ENCODE measurements around the gene LIME1.

DNA sequence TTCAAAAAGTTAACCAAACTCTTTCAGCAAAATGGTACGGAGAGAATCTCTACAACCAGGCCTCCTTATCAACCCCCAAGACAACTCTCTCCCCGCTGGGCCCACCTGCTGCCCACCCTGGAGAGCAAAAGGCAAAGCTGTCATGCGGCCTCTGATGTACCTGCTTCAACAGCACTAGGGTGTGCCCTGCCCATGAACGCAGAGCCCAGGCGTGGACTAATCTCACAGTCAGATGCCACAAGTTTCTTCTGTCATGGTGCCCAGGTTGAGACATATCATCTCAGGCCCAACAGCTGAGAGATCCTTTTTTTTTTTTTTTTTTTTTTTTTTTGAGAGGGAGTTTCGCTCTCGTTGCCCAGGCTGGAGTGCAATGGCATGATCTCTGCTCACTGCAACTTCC is 29.4 kb downstream of the LIME1 start:
- no peak for TF ChIP-seq POLR2A (IDR thresholded peaks at IDR 0.05)
- no peak for TF ChIP-seq POLR2AphosphoS5 (IDR thresholded peaks at IDR 0.05)
- TF ChIP-seq, protein P1, sequence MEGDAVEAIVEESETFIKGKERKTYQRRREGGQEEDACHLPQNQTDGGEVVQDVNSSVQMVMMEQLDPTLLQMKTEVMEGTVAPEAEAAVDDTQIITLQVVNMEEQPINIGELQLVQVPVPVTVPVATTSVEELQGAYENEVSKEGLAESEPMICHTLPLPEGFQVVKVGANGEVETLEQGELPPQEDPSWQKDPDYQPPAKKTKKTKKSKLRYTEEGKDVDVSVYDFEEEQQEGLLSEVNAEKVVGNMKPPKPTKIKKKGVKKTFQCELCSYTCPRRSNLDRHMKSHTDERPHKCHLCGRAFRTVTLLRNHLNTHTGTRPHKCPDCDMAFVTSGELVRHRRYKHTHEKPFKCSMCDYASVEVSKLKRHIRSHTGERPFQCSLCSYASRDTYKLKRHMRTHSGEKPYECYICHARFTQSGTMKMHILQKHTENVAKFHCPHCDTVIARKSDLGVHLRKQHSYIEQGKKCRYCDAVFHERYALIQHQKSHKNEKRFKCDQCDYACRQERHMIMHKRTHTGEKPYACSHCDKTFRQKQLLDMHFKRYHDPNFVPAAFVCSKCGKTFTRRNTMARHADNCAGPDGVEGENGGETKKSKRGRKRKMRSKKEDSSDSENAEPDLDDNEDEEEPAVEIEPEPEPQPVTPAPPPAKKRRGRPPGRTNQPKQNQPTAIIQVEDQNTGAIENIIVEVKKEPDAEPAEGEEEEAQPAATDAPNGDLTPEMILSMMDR (IDR thresholded peaks at IDR 0.05), result no peak
- TF ChIP-seq EP300 (IDR thresholded peaks at IDR 0.05), result no peak

Measured in suprapubic skin (tissue), 4 donors.